HG03108 (cell line): ENCODE data around the gene DLG1.
"Not testable (repeated sequence)": the region's sequence is repeated elsewhere in the genome, so short reads cannot be mapped to it uniquely, and the experiment has no call there.

Experiments
- ATAC-seq: cut with Tn5 transposase; IDR thresholded peaks from one replicate; pipeline ENCODE4 v1.9.1; 2021; ENCODE audit warnings: moderate library complexity; ENCODE audit not compliant: unreplicated experiment

The DLG1 gene

DNA sequence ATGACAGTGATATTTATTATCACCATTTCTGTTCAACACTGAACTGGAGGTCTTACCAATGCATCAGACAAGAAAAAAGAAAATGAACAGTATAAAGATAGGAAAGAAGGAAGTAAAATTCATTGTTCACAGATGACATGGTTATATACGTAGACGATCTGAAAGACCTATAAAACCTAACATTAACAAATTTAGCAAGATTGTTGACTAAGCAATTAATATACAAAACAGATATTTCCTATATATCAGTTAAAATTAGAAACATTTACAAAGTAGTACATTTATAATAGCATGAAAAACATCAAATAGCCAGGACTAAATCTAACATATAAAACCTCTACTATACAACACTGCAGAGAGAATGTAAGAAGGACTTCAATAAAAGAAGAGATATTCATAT is 176.0 kb downstream of the DLG1 start:
- ATAC-seq, result no peak

DNA sequence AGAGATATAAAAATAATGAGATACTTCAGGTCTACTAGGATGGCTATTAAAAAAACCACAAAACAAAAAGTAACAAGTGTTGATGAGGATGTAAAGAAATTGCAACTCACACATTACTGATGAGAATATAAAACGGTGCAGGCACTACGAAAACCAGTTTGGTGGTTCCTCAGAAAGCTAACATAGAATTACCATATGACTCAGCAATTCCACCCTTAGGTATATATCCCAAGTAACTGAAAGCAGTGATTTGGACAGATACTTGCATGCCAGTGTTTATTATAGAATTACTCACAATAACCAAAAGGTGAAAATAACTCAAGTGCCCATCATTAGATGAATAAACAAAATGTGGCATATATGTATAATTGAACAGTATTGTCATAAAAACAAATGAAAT is 181.3 kb downstream of the DLG1 start:
- no peak for ATAC-seq

DNA sequence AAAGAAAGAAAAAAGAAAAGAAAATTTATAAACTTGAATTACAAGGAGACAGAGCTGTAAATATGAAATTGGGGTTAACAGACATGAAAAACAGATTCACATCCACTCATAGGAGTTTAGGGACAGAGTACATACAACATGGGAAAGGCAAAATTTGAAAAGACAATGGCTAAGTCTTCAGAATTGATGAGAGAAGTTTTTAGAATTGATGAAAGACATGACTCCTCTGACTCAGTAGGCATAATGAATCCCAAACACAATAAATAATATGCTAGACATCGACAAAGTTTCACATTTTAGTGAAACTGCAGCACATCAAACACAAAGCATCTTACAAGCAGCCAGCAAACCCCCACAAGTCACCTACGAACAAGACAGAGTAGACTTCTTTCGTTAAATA is 184.4 kb downstream of the DLG1 start:
- ATAC-seq, result no peak

DNA sequence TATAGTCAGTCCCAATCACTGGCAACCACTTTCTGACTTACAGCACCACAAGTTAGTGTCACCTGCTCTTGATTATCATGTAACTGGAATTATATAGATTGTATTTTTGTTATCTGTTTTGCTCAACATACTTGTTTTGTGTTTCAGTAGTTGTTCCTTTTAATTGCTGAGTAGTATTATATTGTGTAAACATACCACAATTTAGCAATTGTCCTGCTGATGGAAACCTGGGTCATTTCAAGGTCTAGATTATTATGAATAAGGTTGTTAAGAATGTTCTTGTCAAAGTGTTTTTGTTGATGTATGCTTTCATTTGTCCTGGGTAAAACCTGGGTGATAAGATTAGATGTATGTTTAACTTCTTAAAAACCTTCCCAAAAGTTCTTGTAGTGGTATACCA is 186.7 kb downstream of the DLG1 start:
- ATAC-seq, result no peak

DNA sequence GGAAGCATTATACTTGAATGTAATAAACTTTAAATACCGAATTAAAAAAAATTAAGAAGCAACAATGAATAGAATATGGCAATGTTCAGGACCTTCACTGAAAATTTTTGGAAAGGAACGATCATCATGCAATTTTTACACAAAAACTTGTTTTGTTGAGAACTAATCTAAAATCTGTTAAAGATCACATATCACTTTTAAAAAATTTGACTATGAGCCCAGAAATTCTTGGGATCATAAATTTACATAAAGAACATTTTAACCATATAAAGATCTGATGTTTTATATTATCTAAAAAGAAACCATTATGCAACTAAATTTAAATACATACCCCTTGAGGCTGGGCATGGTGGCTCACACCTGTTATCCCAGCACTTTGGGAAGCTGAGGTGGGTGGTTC is 192.6 kb downstream of the DLG1 start:
- ATAC-seq, result no peak

DNA sequence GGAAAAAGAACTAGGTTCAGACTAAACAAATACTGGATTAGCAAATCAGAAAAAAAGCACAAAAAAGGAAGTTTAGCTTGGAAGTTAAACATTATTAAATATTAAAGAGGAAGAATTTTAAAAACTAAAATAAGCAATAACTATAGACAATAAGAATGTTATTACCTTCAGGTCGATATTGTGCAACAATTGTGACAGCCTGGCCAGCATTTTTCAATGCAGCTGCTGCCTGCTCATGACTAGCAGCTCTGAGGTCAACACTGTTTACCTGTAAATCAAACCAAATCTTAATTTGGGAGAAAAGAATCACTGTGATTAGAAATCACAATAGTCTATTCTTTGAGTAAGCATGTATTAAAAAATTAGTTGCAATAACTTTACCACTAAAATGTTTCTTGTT is 193.7 kb downstream of the DLG1 start:
- ATAC-seq, result no peak

DNA sequence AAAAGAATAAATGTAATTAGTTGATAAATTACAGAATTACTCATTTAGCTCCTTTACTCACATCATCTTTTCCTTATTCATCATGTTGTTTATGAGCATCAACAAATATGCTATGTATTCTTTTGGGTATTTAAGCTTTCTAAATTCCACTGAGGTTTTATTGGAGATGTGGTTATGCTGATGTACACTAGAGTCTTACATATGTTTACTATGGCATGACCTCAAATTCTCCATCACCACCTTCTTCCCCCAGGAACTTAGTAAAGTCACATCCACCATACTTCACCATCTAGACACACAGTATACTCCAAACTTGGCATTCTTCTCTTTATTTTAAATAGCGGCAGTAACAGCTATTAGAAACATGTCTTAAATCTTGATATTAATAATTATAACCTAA is 194.6 kb downstream of the DLG1 start:
- ATAC-seq, result no peak

DNA sequence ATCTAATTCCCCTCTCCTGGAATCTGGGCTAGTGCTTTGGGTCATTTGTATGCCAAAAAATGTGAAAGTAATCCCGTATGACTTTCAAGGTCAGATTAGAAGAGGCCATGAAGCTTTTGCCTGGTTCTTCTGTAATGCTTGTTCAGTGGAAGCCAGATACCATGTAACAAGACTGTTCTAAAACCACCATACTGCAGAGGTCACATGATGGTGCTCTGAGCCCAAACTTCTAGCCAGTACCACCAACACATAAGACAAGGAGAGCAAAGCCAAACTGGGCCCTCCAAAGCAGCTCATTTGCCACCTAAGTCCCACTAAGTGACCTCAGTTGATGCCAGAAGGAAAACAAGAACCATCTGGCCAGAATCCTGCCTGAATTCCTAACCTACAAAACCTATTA is 204.5 kb downstream of the DLG1 start:
- ATAC-seq, result no peak

DNA sequence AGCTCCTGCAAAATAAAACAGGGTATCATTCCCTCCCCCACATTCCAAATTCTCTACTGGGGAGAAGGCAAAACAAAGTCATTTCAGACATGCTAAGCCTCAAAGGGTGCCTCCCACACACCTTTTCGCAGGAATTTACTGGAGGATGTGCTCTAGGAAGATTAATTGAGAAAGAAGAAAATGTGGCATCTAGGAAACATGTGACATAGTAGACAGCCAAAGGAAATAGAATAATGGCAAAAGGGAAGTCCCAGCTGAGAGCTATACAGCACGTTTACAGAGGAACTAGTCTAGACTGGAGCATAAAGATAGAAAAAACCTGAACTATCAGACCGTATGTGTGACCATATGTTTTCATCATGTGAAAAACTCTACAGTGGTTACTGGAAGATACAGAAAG is 210.0 kb downstream of the DLG1 start:
- no peak for ATAC-seq

DNA sequence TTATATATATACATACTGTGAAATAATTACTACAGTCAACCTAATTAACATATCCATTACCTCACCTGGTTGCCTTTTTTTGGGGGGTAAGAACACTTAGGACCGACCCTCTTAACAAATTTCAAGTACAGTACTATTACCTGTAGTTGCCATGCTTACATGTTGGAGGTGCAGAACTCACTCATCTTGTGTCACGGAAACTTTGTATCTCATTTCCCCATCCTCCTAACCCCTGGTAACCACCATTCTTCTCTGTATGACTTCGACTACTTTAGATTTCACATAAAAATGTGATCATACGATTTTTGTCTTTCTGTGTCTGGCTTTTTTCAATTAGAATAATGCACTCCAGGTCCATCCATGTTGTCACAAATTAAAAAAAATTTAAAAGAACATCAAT is 213.3 kb downstream of the DLG1 start:
- ATAC-seq, result no peak

DNA sequence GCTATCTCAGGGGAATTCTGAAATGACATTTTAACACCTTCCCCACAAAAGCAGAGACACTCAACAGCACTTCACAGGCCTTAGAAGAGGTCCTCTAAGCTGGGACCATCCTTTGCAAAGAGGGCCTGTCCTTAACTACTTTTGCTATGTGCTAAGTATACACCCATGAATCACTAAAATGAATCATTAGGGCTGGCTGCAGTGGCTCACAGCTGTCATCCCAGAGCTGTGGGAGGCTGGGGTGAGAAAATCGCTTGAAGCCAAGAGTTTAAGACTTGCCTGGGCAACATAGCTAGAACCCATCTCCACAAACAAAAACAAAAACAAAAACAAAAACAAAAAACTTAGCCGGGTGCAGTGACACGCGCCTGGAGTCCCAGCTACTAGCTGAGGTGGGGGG is 214.9 kb downstream of the DLG1 start:
- ATAC-seq, result no peak

DNA sequence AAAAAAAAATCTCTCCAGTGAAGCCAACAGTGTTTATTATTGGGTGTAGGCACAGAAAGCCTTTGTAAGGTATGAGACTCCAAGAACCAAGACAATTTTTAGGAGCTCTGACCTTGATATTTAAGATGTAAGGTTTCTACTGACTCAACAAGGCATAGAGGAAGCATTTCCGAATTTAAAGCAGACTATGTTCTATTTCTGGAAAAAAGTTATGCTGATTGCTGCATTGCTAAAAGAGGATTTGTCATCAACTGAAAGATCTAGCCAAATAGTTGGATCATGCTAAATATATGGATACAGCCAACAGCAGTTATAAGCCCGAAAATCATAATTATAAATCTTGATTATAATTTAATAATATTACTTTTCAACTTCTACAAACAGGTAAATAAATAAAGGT is 215.5 kb downstream of the DLG1 start:
- no peak for ATAC-seq

DNA sequence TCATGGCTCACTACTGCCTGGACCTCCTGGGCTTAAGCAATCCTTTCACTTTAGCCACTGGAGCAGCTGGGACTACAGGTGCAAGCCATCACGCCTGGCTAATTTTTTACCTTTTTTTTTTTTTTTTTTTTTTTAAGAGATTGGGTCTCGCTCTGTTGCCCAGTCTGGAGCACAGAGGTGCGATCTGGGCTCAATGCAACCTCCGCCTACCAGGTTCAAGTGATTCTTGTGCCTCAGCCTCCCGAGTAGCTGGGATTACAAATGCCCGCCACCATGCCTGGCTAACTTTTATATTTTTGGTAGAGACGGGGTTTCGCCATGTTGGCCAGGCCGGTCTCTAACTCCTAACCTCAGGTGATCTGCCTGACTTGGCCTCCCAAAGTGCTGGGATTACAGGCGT is 218.1 kb downstream of the DLG1 start:
- no peak for ATAC-seq

DNA sequence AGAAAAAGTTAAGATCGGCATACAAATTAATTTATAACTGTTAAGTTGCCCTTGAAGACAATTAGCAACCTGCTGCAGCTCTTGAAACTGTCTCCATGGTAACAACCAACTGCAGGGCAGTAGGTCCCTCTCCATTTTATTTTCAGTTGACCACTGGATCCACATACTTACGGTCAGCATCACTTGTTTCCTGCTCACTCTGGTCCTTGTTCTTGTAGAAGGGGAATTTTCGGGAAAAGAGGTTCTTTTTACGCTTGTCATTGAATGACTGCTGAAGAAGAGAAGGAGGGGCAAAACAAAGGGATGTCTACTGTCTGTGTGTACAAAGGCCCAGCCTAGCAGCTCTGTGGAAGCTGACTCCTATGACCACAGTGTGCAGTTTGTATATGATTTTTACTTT is 222.0 kb downstream of the DLG1 start:
- ATAC-seq, result no peak

DNA sequence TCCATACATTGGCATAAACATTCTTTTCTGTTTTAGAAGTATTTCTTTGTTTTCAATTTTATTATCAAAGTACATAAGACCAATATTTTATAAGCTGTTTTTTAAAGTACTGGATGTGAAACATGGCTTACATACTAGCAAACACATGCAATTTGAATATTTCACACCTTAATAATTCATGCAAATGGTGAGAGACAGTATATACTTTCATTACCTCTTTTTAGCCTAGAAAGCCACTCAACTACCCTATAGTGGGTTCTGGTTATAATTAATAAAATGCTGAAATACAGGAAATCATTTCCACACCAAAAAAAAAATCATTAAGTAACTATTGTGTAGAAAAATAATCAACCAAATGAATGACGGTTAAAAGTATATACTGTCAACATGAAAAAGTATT is 230.3 kb downstream of the DLG1 start:
- ATAC-seq, result no peak

DNA sequence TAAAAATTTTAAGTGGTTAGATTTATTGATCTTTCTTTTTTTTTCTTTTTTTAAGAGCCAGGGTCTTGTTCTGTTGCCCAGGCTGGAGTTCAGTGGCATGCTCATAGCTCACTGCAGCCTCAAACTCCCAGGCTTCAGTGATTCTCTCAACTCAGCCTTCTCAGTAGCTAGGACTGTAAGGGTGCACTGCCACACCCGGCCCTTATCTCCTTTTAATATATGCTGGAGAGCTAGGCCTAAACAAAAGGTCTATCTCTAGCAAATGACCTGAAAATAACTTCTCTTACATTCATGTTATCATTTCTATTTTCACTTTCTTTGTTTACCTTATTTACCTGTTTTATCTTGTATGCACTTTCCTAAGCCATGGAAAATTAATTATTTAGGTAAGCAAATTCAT is 233.6 kb downstream of the DLG1 start:
- ATAC-seq, result no peak

DNA sequence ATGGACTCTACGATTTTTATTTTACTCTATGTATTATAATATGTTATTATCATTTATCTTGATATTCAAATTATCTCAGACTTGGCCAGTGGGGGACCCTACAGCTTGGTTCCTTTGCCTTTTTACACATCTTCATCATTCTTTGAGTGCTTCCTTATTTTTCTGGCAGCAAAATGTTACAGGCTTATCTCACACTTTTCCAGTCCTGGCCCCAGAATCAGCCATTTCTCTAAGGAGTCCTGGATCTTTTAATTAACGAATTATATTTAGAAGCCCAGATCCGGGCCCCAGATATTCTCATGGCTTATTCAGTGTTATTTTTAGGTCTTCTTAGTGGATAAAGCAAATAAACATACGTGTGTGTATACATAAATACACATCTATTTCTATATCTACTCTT is 236.0 kb downstream of the DLG1 start:
- ATAC-seq, result no peak

DNA sequence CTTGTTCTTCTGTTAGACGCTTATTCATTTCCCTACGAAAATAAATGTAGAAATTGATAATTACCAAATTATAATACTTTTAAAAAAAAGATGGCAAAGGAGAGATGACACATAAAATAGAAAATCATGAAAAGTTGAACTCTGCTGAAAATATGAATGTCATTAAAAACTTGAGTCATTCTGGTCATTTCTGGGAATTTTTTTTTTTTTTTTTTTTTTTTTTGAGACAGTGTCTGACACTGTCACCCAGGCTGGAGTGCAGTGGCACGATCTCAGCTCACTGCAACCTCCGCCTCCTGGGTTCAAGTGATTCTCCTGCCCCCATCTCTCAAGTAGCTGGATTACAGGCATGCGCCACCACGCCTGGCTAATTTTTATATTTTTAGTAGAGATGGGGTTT is 246.8 kb downstream of the DLG1 start:
- ATAC-seq, result not testable (repeated sequence)

DNA sequence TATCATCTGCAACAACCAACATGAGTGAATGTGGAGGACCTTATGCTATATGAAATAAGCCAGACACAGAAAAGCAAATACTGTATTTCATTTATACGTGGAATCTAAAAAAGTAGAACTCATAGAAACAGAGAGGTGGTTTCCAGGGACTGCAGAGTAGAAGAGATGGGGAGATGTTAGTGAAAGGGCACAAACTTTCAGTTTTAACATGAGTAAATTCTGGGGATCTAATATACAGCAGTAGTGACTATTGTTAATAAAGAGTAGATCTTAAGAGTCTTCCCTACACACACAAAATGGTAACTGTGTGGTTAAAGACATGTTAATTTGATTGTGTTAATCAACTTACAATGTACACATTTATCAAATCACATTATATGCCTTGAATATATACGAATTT is 247.9 kb downstream of the DLG1 start:
- ATAC-seq, result no peak

DNA sequence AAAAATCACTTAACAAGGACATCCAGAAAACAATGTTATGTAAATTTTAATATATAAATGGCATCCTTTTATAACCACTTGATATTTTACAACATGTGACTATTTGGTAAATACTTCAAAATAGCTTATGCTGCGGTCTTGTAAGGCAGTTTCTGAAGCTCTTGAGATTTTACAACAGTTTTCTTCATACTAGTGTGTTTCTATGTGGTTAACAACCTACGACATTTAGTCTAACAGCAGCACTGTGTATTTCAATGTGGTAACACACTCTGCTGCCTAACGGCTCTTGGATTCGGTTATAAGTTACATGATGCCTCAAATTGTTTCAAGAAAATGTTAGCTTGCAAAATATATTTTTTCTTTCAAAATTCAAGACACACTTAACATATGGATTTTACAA is 255.9 kb downstream of the DLG1 start:
- ATAC-seq, result no peak

DNA sequence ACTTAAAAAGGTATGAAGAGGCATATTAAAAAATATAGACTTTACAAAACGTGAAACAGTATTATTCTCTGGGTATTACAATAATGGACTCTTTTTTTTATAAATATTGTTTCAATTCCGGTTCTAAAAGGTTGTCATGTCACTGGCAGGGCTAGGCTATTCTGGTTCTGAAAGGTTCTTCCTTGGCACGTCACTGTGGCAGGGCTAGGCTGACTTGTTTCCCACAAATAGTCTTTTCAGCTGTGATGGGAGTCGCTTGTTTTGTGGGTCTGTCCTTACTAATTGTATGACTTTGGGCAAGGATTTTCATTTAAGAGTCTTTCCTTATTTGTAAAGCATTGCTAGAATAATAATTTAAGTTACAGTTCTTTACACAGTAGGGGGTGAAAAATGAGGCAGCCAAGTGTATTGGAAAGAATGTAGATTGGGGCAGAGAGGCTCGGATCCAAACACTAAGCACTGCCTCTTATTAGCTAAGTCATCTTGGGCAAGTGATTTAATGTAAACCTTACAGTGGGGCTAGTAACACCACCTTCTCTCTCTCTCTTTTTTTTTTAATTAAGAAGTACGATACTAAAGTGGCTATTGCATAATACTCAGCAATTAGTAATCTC is 256.4 kb downstream of the DLG1 start:
- no peak for ATAC-seq

DNA sequence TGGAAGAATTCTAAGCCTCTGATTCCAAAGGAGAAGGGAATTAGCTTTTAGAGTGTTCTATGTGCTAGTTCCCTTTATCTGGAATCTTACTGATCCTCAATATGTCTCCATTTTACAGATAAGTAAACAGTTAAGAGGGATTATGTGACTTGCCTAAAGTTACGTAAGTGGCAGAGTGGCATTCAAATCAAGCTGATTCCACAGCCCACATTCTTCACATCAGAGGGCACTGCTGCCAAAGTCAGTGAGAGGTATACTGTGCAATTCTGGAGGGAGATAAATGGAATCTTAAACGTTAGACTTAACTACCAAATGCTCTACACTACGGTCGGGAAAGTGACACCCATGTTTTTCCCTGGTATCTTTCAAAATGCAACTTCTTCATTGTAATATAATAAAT is 257.8 kb downstream of the DLG1 start:
- ATAC-seq, result no peak

DNA sequence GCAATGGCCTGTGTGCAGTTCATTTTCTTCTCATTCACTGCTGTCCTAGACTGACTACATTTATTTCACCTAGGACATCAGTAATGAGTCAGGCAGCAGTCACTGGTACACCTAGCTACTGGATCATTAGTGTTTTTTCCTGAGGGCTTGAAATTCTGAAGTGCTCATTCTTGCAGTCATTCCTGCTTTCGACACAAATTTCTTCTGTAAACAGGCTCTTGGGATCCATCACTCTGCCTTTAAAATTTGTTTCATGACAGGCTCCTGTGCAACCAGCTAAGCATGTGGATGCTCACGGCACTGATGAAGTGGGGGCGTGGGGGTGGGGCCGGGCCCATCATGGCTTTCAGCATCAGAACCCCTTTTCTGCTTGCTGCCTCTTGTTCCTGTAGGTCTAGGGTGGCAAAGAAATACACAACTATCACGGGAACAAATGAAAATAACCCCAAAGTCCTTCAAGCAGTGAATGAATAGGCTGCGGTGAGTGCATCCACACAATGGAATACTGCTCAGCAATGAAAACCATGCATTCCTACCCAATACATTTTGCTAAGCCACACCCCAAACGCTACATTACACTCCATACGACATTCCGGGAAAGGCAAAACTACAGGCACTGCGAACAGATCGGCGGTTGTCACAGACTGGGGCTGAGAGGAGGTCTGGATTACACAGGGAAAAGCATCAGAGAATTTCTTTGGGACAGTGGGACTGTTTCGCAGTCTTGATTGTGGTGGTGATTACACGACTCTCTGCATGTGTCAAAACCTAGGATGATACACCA is 259.5 kb downstream of the DLG1 start:
- no peak for ATAC-seq
